ENCODE measurements around the gene SELENOT. TPM values are rescaled to one million over a fixed set of nuclear protein-coding genes. Genes with fewer than 3 reads are reported as not detected.

Gene SELENOT
- total RNA-seq, 1 donor: 150 TPM

GRCh38 chr3:150631515-150632221, 28.5 kb downstream of the SELENOT start:
- DNase-seq (ENCODE audit: low read depth): no peak
- no peak overlapping the region for H3K4me3 ChIP-seq (ENCODE audit: low read depth, low read length)
- no peak for TF ChIP-seq CTCF (IDR thresholded peaks at IDR 0.05; ENCODE audit: insufficient read depth, low read length)

GRCh38 chr3:150635076-150635475, 32.0 kb downstream of the SELENOT start:
- no peak overlapping the region for H3K4me3 ChIP-seq (ENCODE audit: low read depth, low read length)
- TF ChIP-seq CTCF (IDR thresholded peaks at IDR 0.05; ENCODE audit: insufficient read depth, low read length): no peak

GRCh38 chr3:150635526-150635925, 32.4 kb downstream of the SELENOT start:
- no peak for TF ChIP-seq CTCF (IDR thresholded peaks at IDR 0.05; ENCODE audit: insufficient read depth, low read length)
- no peak overlapping the region for H3K4me3 ChIP-seq (ENCODE audit: low read depth, low read length)
- DNase-seq (ENCODE audit: low read depth): no peak

More at GRCh38 chr3:150635076-150635475, 32.0 kb downstream of the SELENOT start:
- no peak for DNase-seq (ENCODE audit: low read depth)

- TF ChIP-seq CTCF (IDR thresholded peaks at IDR 0.05; ENCODE audit: insufficient read depth, low read length): no peak
- DNase-seq (ENCODE audit: low read depth): no peak
- H3K4me3 ChIP-seq (ENCODE audit: low read depth, low read length): no peak overlapping the region
These were observed 33.1 kb downstream of the SELENOT start for GRCh38 chr3:150636258-150636657.

- TF ChIP-seq CTCF (IDR thresholded peaks at IDR 0.05; ENCODE audit: insufficient read depth, low read length): no peak
- no peak overlapping the region for H3K4me3 ChIP-seq (ENCODE audit: low read depth, low read length)
- DNase-seq (ENCODE audit: low read depth): peak; percentile 12
These were observed 36.1 kb downstream of the SELENOT start for GRCh38 chr3:150639262-150639661.

- no peak for TF ChIP-seq CTCF (IDR thresholded peaks at IDR 0.05; ENCODE audit: insufficient read depth, low read length)
- no peak for DNase-seq (ENCODE audit: low read depth)
- no peak overlapping the region for H3K4me3 ChIP-seq (ENCODE audit: low read depth, low read length)
These were observed 37.1 kb downstream of the SELENOT start for GRCh38 chr3:150640256-150640655.

GRCh38 chr3:150653110-150653561, 50.0 kb downstream of the SELENOT start:
- DNase-seq (ENCODE audit: low read depth): no peak
- no peak overlapping the region for H3K4me3 ChIP-seq (ENCODE audit: low read depth, low read length)
- no peak for TF ChIP-seq CTCF (IDR thresholded peaks at IDR 0.05; ENCODE audit: insufficient read depth, low read length)

All from fibroblast of the aortic adventitia (primary cell).